BLaER1 (cell line): ENCODE results near the gene MYOG.

Experiments used
- H3K27ac ChIP-seq: shearing (Covaris generic); formaldehyde crosslinking; 2 replicates; pipeline ENCODE4 v1.8.1; 2022
- H3K27me3 ChIP-seq: shearing (Covaris generic); formaldehyde crosslinking; 2 replicates; pipeline ENCODE4 v1.8.1; 2022
- H3K36me3 ChIP-seq: shearing (Covaris generic); formaldehyde crosslinking; 2 replicates; pipeline ENCODE4 v1.8.1; 2022
- H3K4me1 ChIP-seq: shearing (Covaris generic); formaldehyde crosslinking; 2 replicates; pipeline ENCODE4 v1.8.1; 2022
- H3K4me2 ChIP-seq: shearing (Covaris generic); formaldehyde crosslinking; 2 replicates; pipeline ENCODE4 v1.8.1; 2022
- H3K4me3 ChIP-seq: shearing (Covaris generic); formaldehyde crosslinking; 2 replicates; pipeline ENCODE4 v1.8.1; 2022
- H3K9ac ChIP-seq: shearing (Covaris generic); formaldehyde crosslinking; 2 replicates; pipeline ENCODE4 v1.8.1; 2022
- H3K9me3 ChIP-seq: shearing (Covaris generic); formaldehyde crosslinking; 2 replicates; pipeline ENCODE4 v1.8.1; 2022
- H4K20me1 ChIP-seq: shearing (Covaris generic); formaldehyde crosslinking; 2 replicates; pipeline ENCODE4 v1.8.1; 2022
- Cebpa-rat ChIP-seq: shearing (Covaris generic); IDR thresholded peaks from 2 replicates; pipeline ENCODE4 v1.8.1; 2022

Gene MYOG

GRCh38 chr1:203074610-203075009 is 11.2 kb downstream of the MYOG start:
- no peak for TF ChIP-seq Cebpa-rat
- H3K4me1 ChIP-seq, result peaks cover 53% of the 10 kb centered on the region
- no peak overlapping the region for H3K9ac ChIP-seq
- no peak overlapping the region for H3K27ac ChIP-seq
- H3K4me2 ChIP-seq, result peak overlapping the region; percentile 91; the same call in 1 of the 2 replicates
- H4K20me1 ChIP-seq, result no peaks in the 10 kb centered on the region
- H3K9me3 ChIP-seq, result no peaks in the 10 kb centered on the region
- peaks cover 79% of the 10 kb centered on the region for H3K36me3 ChIP-seq
- H3K27me3 ChIP-seq, result peaks cover 23% of the 10 kb centered on the region
- no peak overlapping the region for H3K4me3 ChIP-seq

GRCh38 chr1:203073469-203073868 is 12.3 kb downstream of the MYOG start:
- H3K9me3 ChIP-seq, result no peaks in the 10 kb centered on the region
- H3K27me3 ChIP-seq, result peaks cover 23% of the 10 kb centered on the region
- H3K4me2 ChIP-seq, result no peak overlapping the region
- no peak overlapping the region for H3K27ac ChIP-seq
- TF ChIP-seq Cebpa-rat, result no peak
- no peak overlapping the region for H3K4me3 ChIP-seq
- H3K9ac ChIP-seq, result no peak overlapping the region
- no peaks in the 10 kb centered on the region for H4K20me1 ChIP-seq
- H3K4me1 ChIP-seq, result peaks cover 64% of the 10 kb centered on the region
- peaks cover 73% of the 10 kb centered on the region for H3K36me3 ChIP-seq

- Histone ChIP-seq H3K27ac (no peak overlapping the region), H3K27me3 (peaks cover 23% of the 10 kb centered on the region), H3K36me3 (peaks cover 73% of the 10 kb centered on the region), H3K4me3 (no peak overlapping the region), H3K9ac (no peak overlapping the region), H3K4me2 (no peak overlapping the region), H4K20me1 (no peaks in the 10 kb centered on the region), H3K9me3 (no peaks in the 10 kb centered on the region), H3K4me1 (peaks cover 70% of the 10 kb centered on the region)
- TF ChIP-seq Cebpa-rat, result no peak
Observed at GRCh38 chr1:203072911-203073310, 12.9 kb downstream of the MYOG start.

- H3K9ac ChIP-seq, result no peak overlapping the region
Observed at GRCh38 chr1:203072002-203072602, 13.7 kb downstream of the MYOG start.

GRCh38 chr1:203069030-203069747 is 16.6 kb downstream of the MYOG start:
- no peaks in the 10 kb centered on the region; the same call in 1 of the 2 replicates for H3K27me3 ChIP-seq
- peak overlapping the region; percentile 93 for H3K4me2 ChIP-seq
- peaks cover 76% of the 10 kb centered on the region for H3K4me1 ChIP-seq
- no peaks in the 10 kb centered on the region for H4K20me1 ChIP-seq
- peak overlapping the region; percentile 73 for H3K9ac ChIP-seq
- H3K9me3 ChIP-seq, result no peaks in the 10 kb centered on the region
- peaks cover 78% of the 10 kb centered on the region for H3K36me3 ChIP-seq
- TF ChIP-seq Cebpa-rat, result no peak
- peak overlapping the region; percentile 89 for H3K27ac ChIP-seq
- H3K4me3 ChIP-seq, result peak overlapping the region; percentile 46

More at GRCh38 chr1:203072002-203072602, 13.7 kb downstream of the MYOG start:
- 0 out of 2 replicates have a peak overlapping the region, but pooled peaks have one; percentile 93 for H3K4me2 ChIP-seq
- no peak for TF ChIP-seq Cebpa-rat
- H3K4me1 ChIP-seq, result peaks cover 78% of the 10 kb centered on the region
- H3K27ac ChIP-seq, result no peak overlapping the region
- H3K9me3 ChIP-seq, result no peaks in the 10 kb centered on the region
- no peak overlapping the region for H3K4me3 ChIP-seq
- H3K27me3 ChIP-seq, result peaks cover 23% of the 10 kb centered on the region
- no peaks in the 10 kb centered on the region for H4K20me1 ChIP-seq
- peaks cover 73% of the 10 kb centered on the region for H3K36me3 ChIP-seq

GRCh38 chr1:203066965-203067364 is 18.8 kb downstream of the MYOG start:
- Histone ChIP-seq H3K36me3 (peaks cover 59% of the 10 kb centered on the region), H3K4me3 (no peak overlapping the region), H3K4me2 (peak overlapping the region; percentile 93; the same call in 1 of the 2 replicates), H3K27ac (peak overlapping the region; percentile 89), H3K4me1 (peaks cover 91% of the 10 kb centered on the region), H3K27me3 (no peaks in the 10 kb centered on the region), H3K9me3 (no peaks in the 10 kb centered on the region), H3K9ac (no peak overlapping the region), H4K20me1 (no peaks in the 10 kb centered on the region)
- TF ChIP-seq Cebpa-rat, result no peak

- no peak for TF ChIP-seq Cebpa-rat
- H3K4me2 ChIP-seq, result no peak overlapping the region
- H3K4me3 ChIP-seq, result no peak overlapping the region
- H3K27ac ChIP-seq, result no peak overlapping the region
- no peak overlapping the region for H3K9ac ChIP-seq
- H4K20me1 ChIP-seq, result no peaks in the 10 kb centered on the region
- H3K9me3 ChIP-seq, result no peaks in the 10 kb centered on the region
- H3K27me3 ChIP-seq, result no peaks in the 10 kb centered on the region
- peaks cover 59% of the 10 kb centered on the region for H3K36me3 ChIP-seq
- H3K4me1 ChIP-seq, result peaks cover 91% of the 10 kb centered on the region
Observed at GRCh38 chr1:203065986-203066385, 19.8 kb downstream of the MYOG start.

GRCh38 chr1:203065191-203065590 is 20.6 kb downstream of the MYOG start:
- Histone ChIP-seq H3K4me3 (no peak overlapping the region), H3K9me3 (no peaks in the 10 kb centered on the region), H4K20me1 (no peaks in the 10 kb centered on the region), H3K9ac (no peak overlapping the region), H3K36me3 (peaks cover 66% of the 10 kb centered on the region), H3K27ac (no peak overlapping the region), H3K4me2 (0 out of 2 replicates have a peak overlapping the region, but pooled peaks have one; percentile 9), H3K4me1 (peaks cover 91% of the 10 kb centered on the region), H3K27me3 (no peaks in the 10 kb centered on the region)
- TF ChIP-seq Cebpa-rat, result no peak

- TF ChIP-seq Cebpa-rat, result no peak
- Histone ChIP-seq H3K27me3 (no peaks in the 10 kb centered on the region), H3K4me3 (no peak overlapping the region), H3K27ac (peak overlapping the region; percentile 69), H3K4me2 (peak overlapping the region; percentile 92), H3K9me3 (no peaks in the 10 kb centered on the region), H3K9ac (peak overlapping the region; percentile 57), H3K4me1 (peaks cover 91% of the 10 kb centered on the region), H3K36me3 (peaks cover 81% of the 10 kb centered on the region), H4K20me1 (no peaks in the 10 kb centered on the region)
Observed at GRCh38 chr1:203063287-203063686, 22.5 kb downstream of the MYOG start.

GRCh38 chr1:203060115-203060514 is 25.7 kb downstream of the MYOG start:
- H3K27me3 ChIP-seq, result no peaks in the 10 kb centered on the region
- H3K4me1 ChIP-seq, result peaks cover 99% of the 10 kb centered on the region
- H3K27ac ChIP-seq, result peak overlapping the region; percentile 51; the same call in 1 of the 2 replicates
- H3K4me2 ChIP-seq, result peak overlapping the region; percentile 78
- H3K36me3 ChIP-seq, result peaks cover 69% of the 10 kb centered on the region
- H4K20me1 ChIP-seq, result no peaks in the 10 kb centered on the region
- no peaks in the 10 kb centered on the region for H3K9me3 ChIP-seq
- H3K9ac ChIP-seq, result no peak overlapping the region
- no peak overlapping the region for H3K4me3 ChIP-seq
- TF ChIP-seq Cebpa-rat, result no peak
